DND-41 (cell line): ENCODE measurements around the gene DCANP1.

Source experiments
- ATAC-seq: fragments of 200-7000 bp; cut with Tn5 transposase; 3 replicates; pipeline ENCODE4 v1.9.1; 2021; ENCODE audit warnings: low read depth; ENCODE audit not compliant: insufficient read depth
- DNase-seq: peaks from one replicate; pipeline ENCODE4 v3.0.0-alpha.2; 2020
- H2AFZ ChIP-seq: 2 replicates; pipeline ENCODE4 v1.6.0; 2012; ENCODE audit warnings: low read depth, low read length
- H3K27ac ChIP-seq: 2 replicates; pipeline ENCODE4 v1.5.1; 2012; ENCODE audit warnings: low read length, inconsistent platforms
- H3K27me3 ChIP-seq: fragments of 200-600 bp; sonication (generic); 2 replicates; pipeline ENCODE4 v1.6.0; 2012; ENCODE audit warnings: low read length, mild to moderate bottlenecking, inconsistent platforms; ENCODE audit not compliant: insufficient read depth, poor library complexity
- H3K36me3 ChIP-seq: 2 replicates; pipeline ENCODE4 v1.5.1; 2012; ENCODE audit warnings: low read length, inconsistent platforms; ENCODE audit not compliant: insufficient read depth
- H3K4me1 ChIP-seq: 2 replicates; pipeline ENCODE4 v1.5.1; 2012; ENCODE audit warnings: mild to moderate bottlenecking, low read length; ENCODE audit not compliant: insufficient read depth
- H3K4me2 ChIP-seq: 2 replicates; pipeline ENCODE4 v1.6.0; 2012; ENCODE audit warnings: mild to moderate bottlenecking, moderate library complexity, low read length, inconsistent platforms; ENCODE audit not compliant: insufficient read depth
- H3K4me3 ChIP-seq, 2 experiments: fragments of 200-600 bp in 1 of 2; shearing (Covaris generic) in 1 of 2; 2 replicates each; pipeline ENCODE4 v1.5.1; 2012 to 2016; ENCODE audit warnings: inconsistent platforms in 2 of 2, low read length in 2 of 2, mild to moderate bottlenecking in 2 of 2, low read depth in 1 of 2, moderate library complexity in 1 of 2
- H3K79me2 ChIP-seq: 2 replicates; pipeline ENCODE4 v1.6.0; 2012; ENCODE audit warnings: low read length, inconsistent platforms; ENCODE audit not compliant: insufficient read depth
- H3K9ac ChIP-seq: 2 replicates; pipeline ENCODE4 v1.6.0; 2012; ENCODE audit warnings: low read depth, mild to moderate bottlenecking, inconsistent platforms, low read length, moderate library complexity
- H3K9me3 ChIP-seq: 2 replicates; pipeline ENCODE4 v1.5.1; 2012; ENCODE audit warnings: low read length, moderate library complexity, mild to moderate bottlenecking, inconsistent platforms; ENCODE audit not compliant: insufficient read depth, severe bottlenecking
- H4K20me1 ChIP-seq: 2 replicates; pipeline ENCODE4 v1.6.0; 2012; ENCODE audit warnings: low read length; ENCODE audit not compliant: insufficient read depth
- CTCF ChIP-seq: IDR thresholded peaks from 2 replicates; pipeline ENCODE4 v1.5.1; 2012; ENCODE audit warnings: borderline replicate concordance, low read length, moderate library complexity, mild to moderate bottlenecking; ENCODE audit not compliant: poor library complexity, severe bottlenecking; ENCODE audit errors: extremely low read depth
- EZH2 ChIP-seq: IDR thresholded peaks from 3 replicates; pipeline ENCODE4 v1.6.1; 2012; ENCODE audit warnings: borderline replicate concordance, low read depth, mild to moderate bottlenecking, moderate library complexity, low read length, inconsistent platforms; ENCODE audit not compliant: severe bottlenecking

Gene DCANP1

GRCh38 chr5:135441919-135442318, 5.2 kb downstream of the DCANP1 start:
- H3K4me2 ChIP-seq: no peak overlapping the region
- no peak for DNase-seq
- TF ChIP-seq EZH2 (no peak), CTCF (no peak)

DNA sequence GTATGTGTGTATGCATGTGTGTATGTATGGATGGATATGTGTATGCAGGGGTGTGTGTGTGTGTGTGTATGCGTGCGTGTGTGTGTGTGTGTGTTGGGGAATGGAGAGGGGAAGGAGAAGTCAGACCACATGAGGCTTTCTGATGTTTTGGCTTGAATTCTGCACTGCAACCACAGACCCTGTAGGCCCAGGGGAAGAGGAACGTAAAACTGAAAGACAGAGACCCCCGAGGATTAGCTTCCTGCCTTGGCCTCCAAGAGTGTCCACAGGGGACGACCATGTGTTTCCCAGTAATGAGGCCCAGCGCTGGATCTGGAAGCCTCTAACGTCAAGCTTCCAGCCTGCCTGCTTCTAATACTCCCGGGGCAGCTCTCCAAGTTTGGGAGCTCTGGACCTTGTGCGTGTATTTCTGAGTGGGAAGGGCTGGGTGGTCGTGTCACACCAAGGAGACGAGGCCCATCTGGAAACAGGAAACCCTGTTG, 5.8 kb downstream of the DCANP1 start:
- no peak overlapping the region for H3K27ac ChIP-seq
- no peak overlapping the region for H3K4me2 ChIP-seq
- no peaks in the 10 kb centered on the region for H3K79me2 ChIP-seq
- no peaks in the 10 kb centered on the region for H3K36me3 ChIP-seq
- ATAC-seq: no peak
- no peaks in the 10 kb centered on the region for H3K9me3 ChIP-seq
- no peak overlapping the region for H3K4me3 ChIP-seq
- no peaks in the 10 kb centered on the region for H4K20me1 ChIP-seq
- no peaks in the 10 kb centered on the region for H3K27me3 ChIP-seq
- H2AFZ ChIP-seq: no peak overlapping the region
- TF ChIP-seq CTCF: no peak
- no peak for TF ChIP-seq EZH2
- no peaks in the 10 kb centered on the region for H3K4me1 ChIP-seq
- peak; percentile 3 for DNase-seq
- no peak overlapping the region for H3K9ac ChIP-seq

More at GRCh38 chr5:135441919-135442318, 5.2 kb downstream of the DCANP1 start:
- no peak overlapping the region for H3K9ac ChIP-seq
- H3K79me2 ChIP-seq: no peaks in the 10 kb centered on the region
- no peaks in the 10 kb centered on the region for H4K20me1 ChIP-seq
- no peaks in the 10 kb centered on the region for H3K4me1 ChIP-seq
- no peak overlapping the region for H3K4me3 ChIP-seq
- H3K9me3 ChIP-seq: no peaks in the 10 kb centered on the region
- H3K27me3 ChIP-seq: no peaks in the 10 kb centered on the region
- no peak overlapping the region for H3K27ac ChIP-seq
- ATAC-seq: no peak
- H2AFZ ChIP-seq: no peak overlapping the region
- H3K36me3 ChIP-seq: no peaks in the 10 kb centered on the region

DNA sequence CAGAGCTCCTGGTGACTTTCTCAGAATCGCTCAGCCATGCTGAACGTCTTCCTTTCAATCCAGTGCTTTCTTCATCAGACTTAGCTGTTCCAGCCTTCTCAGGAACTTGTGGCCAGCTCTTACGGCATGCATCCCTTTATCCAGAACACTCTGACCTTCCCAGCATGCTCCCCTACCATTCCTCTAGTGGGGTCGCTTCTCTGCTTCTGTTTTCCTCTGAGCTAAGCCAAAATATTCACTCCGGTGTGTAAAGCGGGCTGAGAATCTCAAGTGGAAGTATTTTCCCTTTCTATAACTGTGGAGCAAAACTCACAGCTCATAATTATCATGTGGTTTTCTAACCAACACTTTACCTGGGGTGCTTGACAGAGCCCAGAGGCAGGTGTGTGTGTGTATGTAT, 6.2 kb downstream of the DCANP1 start:
- Histone ChIP-seq H3K9me3 (no peaks in the 10 kb centered on the region), H3K36me3 (no peaks in the 10 kb centered on the region), H3K27ac (no peak overlapping the region), H3K79me2 (no peaks in the 10 kb centered on the region), H3K4me3 (no peak overlapping the region), H3K4me1 (no peaks in the 10 kb centered on the region), H2AFZ (no peak overlapping the region), H3K4me2 (no peak overlapping the region), H4K20me1 (no peaks in the 10 kb centered on the region), H3K27me3 (no peaks in the 10 kb centered on the region), H3K9ac (no peak overlapping the region)
- no peak for TF ChIP-seq EZH2
- no peak for TF ChIP-seq CTCF
- DNase-seq (no peak), ATAC-seq (no peak)
